ENCODE measurements around the gene TPI1. TPM values are rescaled to one million over a fixed set of nuclear protein-coding genes. Genes with fewer than 3 reads are reported as not detected.

The TPI1 gene
- total RNA-seq, 1 experiment from 2014 or later = 1,259 TPM

DNA sequence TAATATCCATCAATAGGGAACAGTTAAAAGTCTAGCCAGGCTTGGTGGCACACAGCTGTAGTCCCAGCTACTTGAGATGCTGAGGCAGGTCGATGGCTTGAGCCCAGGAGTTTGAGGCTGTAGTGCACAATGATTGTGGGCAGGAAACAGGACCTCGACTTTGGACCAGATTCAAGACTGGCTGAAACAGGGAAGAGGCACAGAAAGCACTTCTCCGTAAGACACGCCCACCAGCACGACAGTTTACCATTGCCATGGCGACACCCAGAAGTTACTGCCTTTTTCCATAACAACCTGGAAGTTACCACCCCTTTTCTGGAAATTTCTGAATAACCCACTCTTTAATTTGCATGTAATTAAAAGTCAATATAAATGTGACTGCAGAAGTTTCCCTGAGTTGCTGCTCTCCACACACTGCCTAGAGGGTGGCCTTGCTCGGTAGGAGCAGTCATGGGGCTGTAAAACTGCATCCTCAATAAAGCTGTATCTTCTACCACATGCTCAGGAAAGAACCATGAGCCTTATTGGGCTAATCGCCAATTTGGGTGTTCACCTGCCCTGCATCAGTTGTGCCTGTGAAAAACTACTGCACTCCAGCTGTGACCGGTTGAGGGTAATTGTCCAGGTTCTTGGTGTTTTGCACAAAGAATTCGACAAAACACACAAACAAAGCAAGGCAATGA, 32.6 kb downstream of the TPI1 start:
- BruUV-seq (replicated peaks) = no TSS peak
- Histone ChIP-seq H3K9me2 (replicated peaks; ENCODE audit: low read length) (no peaks in the 10 kb centered on the region), H3K9ac (ENCODE audit: low read length) (no peak overlapping the region), H3K27ac (ENCODE audit: low read length) (no peak overlapping the region), H4K20me1 (ENCODE audit: low read length) (no peaks in the 10 kb centered on the region), H3K79me2 (ENCODE audit: low read length) (no peaks in the 10 kb centered on the region), H3K4me1 (ENCODE audit: insufficient read depth, low read length) (peaks cover 16% of the 10 kb centered on the region), H3K9me3 (ENCODE audit: low read length) (no peaks in the 10 kb centered on the region), H2AFZ (ENCODE audit: low read length) (no peak overlapping the region), H3F3A (ENCODE audit: low read length, unreplicated experiment) (no peaks in the 10 kb centered on the region), H3K36me3 (ENCODE audit: low read depth, low read length) (no peaks in the 10 kb centered on the region), H3K27me3 (ENCODE audit: low read length) (no peaks in the 10 kb centered on the region), H3K4me2 (ENCODE audit: low read length) (no peak overlapping the region), H3K4me3 (ENCODE audit: low read length) (no peak overlapping the region)
- ATAC-seq (no peak), DNase-seq (no peak)
- intact Hi-C loops (cut with micrococcal nuclease) = no loop called here
- TF ChIP-seq, protein P1, sequence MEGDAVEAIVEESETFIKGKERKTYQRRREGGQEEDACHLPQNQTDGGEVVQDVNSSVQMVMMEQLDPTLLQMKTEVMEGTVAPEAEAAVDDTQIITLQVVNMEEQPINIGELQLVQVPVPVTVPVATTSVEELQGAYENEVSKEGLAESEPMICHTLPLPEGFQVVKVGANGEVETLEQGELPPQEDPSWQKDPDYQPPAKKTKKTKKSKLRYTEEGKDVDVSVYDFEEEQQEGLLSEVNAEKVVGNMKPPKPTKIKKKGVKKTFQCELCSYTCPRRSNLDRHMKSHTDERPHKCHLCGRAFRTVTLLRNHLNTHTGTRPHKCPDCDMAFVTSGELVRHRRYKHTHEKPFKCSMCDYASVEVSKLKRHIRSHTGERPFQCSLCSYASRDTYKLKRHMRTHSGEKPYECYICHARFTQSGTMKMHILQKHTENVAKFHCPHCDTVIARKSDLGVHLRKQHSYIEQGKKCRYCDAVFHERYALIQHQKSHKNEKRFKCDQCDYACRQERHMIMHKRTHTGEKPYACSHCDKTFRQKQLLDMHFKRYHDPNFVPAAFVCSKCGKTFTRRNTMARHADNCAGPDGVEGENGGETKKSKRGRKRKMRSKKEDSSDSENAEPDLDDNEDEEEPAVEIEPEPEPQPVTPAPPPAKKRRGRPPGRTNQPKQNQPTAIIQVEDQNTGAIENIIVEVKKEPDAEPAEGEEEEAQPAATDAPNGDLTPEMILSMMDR (conservative IDR thresholded peaks at IDR 0.05; ENCODE audit: low read depth, low read length) = no peak
- ChIA-PET POLR2A (ENCODE audit: unreplicated experiment) (no interaction called here), CTCF (no interaction called here)

DNA sequence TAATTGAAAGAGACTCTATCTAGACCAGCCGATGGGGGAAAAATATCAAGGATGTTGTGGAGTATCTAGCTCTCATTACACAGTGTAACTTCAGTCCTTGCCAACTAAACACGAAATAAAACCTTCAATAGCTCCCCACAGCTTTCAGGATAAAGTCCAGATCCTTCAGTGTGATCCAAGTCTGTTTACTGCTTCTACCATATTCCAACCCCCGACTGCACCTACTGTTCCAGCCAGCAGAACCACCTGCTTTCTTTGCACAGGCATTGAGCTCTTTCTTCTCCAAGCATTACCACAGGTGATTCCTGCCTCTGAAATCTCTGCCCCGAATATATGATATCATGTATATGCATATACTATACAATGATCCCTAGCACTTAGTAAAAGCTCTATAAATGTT, 35.1 kb downstream of the TPI1 start:
- peaks cover 16% of the 10 kb centered on the region for H3K4me1 ChIP-seq (ENCODE audit: insufficient read depth, low read length)
- H3K27ac ChIP-seq (ENCODE audit: low read length) = no peak overlapping the region
- H2AFZ ChIP-seq (ENCODE audit: low read length) = no peak overlapping the region
- H3F3A ChIP-seq (ENCODE audit: low read length, unreplicated experiment) = no peaks in the 10 kb centered on the region
- intact Hi-C loops (cut with micrococcal nuclease) = no loop called here
- H3K27me3 ChIP-seq (ENCODE audit: low read length) = no peaks in the 10 kb centered on the region
- no peak overlapping the region for H3K4me3 ChIP-seq (ENCODE audit: low read length)
- no peaks in the 10 kb centered on the region for H3K9me3 ChIP-seq (ENCODE audit: low read length)
- ChIA-PET POLR2A (ENCODE audit: unreplicated experiment) (no interaction called here), CTCF (no interaction called here)
- H3K9me2 ChIP-seq (replicated peaks; ENCODE audit: low read length) = no peaks in the 10 kb centered on the region
- H3K4me2 ChIP-seq (ENCODE audit: low read length) = no peak overlapping the region
- BruUV-seq (replicated peaks) = no TSS peak
- H3K79me2 ChIP-seq (ENCODE audit: low read length) = no peaks in the 10 kb centered on the region
- no peaks in the 10 kb centered on the region for H3K36me3 ChIP-seq (ENCODE audit: low read depth, low read length)
- ATAC-seq = no peak
- no peak for TF ChIP-seq EZH2 (IDR thresholded peaks at IDR 0.05; ENCODE audit: low read length, unreplicated experiment)
- TF ChIP-seq, protein P1 (conservative IDR thresholded peaks at IDR 0.05; ENCODE audit: low read depth, low read length) = no peak
- TF ChIP-seq EZH2phosphoT487 (IDR thresholded peaks at IDR 0.05; ENCODE audit: borderline replicate concordance, low read length) = no peak
- no peaks in the 10 kb centered on the region for H4K20me1 ChIP-seq (ENCODE audit: low read length)
- H3K9ac ChIP-seq (ENCODE audit: low read length) = no peak overlapping the region
- no peak for DNase-seq

DNA sequence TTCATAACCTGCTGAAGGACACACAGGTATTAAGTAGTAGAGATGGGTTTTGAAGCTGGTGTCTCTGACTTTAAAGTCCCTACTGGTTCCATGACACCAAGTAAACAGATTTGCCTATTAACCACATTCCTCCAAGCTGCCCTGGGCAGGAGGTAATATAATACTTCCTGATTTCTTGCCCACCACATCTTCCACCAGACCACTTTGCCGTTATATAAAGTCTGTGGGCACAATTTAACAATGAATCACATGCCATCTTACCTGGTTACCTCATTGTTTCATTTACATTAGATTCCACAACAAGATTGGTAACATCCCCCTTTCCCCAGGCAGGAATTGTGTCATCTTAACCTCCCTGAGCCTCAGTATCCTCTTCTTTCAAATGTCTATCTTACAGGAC, 36.4 kb downstream of the TPI1 start:
- no peaks in the 10 kb centered on the region for H4K20me1 ChIP-seq (ENCODE audit: low read length)
- CTCF ChIA-PET = interaction anchor here (0.6 kb wide), 1 partner anchor 19 kb away, joined by 3 read pairs; no protein-coding TSS in a partner anchor
- H3K9ac ChIP-seq (ENCODE audit: low read length) = no peak overlapping the region
- BruUV-seq (replicated peaks) = no TSS peak
- H3K27ac ChIP-seq (ENCODE audit: low read length) = peak overlapping the region; percentile 22
- H3K4me3 ChIP-seq (ENCODE audit: low read length) = peak overlapping the region; percentile 85; the same call in 1 of the 2 replicates
- POLR2A ChIA-PET (ENCODE audit: unreplicated experiment) = no interaction called here
- TF ChIP-seq, protein P1 (conservative IDR thresholded peaks at IDR 0.05; ENCODE audit: low read depth, low read length) = no peak
- TF ChIP-seq EZH2phosphoT487 (IDR thresholded peaks at IDR 0.05; ENCODE audit: borderline replicate concordance, low read length) (no peak), EZH2 (IDR thresholded peaks at IDR 0.05; ENCODE audit: low read length, unreplicated experiment) (no peak)
- peaks cover 16% of the 10 kb centered on the region for H3K4me1 ChIP-seq (ENCODE audit: insufficient read depth, low read length)
- no peaks in the 10 kb centered on the region for H3F3A ChIP-seq (ENCODE audit: low read length, unreplicated experiment)
- H3K36me3 ChIP-seq (ENCODE audit: low read depth, low read length) = no peaks in the 10 kb centered on the region
- ATAC-seq (peak; percentile 25), DNase-seq (peak; percentile 78)
- H3K27me3 ChIP-seq (ENCODE audit: low read length) = no peaks in the 10 kb centered on the region
- H3K9me2 ChIP-seq (replicated peaks; ENCODE audit: low read length) = no peaks in the 10 kb centered on the region
- H2AFZ ChIP-seq (ENCODE audit: low read length) = peak overlapping the region; percentile 99; the same call in 1 of the 2 replicates
- intact Hi-C loops (cut with micrococcal nuclease) = no loop called here
- peak overlapping the region; percentile 99 for H3K4me2 ChIP-seq (ENCODE audit: low read length)
- H3K9me3 ChIP-seq (ENCODE audit: low read length) = no peaks in the 10 kb centered on the region
- no peaks in the 10 kb centered on the region for H3K79me2 ChIP-seq (ENCODE audit: low read length)
